Activated CD4-positive, alpha-beta T cell treated with anti-CD3 and anti-CD28 coated beads for 1 hour (primary cell): Measurements from ENCODE around the gene LIMS2.

Source experiments
- DNase-seq: peaks from one replicate; pipeline ENCODE4 v3.0.0-alpha.2; 2020

The LIMS2 gene

DNA sequence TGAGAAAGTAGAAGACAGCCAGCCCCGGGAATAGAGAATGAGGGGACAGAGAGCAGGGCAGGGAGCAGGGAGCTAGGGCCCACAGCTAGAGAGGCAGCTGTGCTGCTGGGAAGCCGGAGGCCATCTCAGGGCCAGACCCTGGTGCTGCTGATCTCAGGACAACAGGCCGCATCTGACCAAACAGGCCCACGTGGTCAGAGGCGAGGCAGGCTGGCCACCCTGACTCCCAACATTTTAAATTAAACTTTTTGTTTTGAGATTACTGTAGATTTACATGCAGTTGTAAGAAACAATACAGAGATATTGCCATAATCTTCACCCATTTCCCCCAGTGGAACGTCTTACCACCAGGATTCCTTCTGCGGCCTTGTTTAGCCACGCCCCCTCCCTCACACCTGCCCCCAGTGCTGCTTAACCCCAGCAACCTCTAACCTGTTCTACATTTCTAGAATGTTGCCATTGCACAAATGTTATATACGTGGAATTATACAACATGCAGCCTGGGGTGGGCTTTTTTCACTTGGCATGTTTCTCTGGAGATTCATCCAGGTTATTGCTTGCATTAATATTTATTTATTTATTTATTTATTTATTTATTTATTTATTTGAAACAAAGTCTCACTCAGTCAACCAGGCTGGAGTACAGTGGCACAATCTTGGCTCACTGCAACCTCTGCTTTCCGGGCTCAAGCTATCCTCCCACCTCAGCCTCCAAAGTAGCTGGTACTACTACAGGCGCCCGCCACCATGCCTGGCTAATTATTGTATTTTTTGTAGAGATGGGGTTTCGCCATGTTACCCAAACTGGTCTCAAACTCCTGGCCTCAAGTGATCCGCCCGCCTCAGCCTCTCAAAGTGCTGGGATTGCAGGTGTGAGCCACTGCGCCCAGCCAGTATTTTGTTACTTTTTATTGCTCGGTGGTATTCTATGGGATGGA is 78.0 kb downstream of the LIMS2 start:
- DNase-seq: no peak

DNA sequence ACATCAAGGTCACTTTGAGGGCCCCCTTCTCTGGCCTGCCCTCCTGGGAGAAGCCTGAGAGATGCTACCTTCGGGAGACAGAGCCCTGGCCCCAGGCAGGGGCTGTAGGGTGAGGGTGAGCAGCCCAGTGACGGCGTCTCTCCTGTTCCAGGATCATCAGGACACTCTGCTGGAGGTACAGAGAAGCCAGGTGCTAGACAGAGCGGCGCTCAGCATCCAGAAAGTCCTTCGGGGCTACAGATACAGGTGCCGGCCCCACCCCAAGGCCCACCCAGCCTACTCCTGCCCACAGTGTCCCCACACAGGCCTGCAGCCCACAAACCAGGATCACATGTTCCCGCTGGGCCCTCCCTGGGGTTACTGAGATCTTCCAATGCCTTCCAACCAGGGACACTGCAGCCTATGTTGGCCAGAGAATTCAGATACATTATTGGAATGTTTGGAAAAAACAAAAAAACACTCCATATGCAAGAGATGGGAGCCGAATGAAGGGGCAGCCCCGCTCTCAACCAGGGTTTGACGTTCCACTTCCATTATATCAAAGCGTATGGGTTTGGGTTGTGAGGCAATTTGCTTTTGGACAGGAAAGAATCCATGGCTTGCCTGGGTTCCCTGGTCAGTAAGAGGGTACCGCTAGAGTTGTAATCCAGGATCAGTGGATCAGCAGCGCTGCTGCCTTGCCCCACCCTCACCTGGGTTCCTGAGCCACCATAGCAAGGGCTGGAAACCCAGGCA is 78.9 kb downstream of the LIMS2 start:
- DNase-seq: no peak

DNA sequence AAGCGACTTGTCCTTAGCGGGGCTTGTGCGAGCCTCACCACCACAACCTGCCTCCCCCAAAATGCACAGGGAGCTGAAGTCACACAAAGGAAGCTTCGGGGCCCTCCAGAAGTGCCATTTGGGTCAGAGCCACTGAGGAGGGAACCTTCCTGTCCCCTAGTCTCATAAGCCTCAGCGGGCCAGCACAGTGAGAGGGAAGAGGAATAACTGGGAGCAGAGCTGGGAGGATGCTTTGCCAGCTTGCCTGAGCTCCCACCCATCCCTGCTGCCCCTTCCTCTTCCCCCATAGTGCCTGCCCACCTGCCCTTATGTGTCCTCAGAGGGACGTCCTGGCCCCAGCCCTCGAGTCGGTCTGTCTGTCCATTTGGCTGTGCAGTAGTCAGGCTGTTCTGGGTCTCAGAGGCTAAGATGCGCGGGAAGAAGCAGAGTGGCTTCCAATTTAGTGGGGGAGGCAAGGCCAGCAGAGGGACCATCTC is 81.2 kb downstream of the LIMS2 start:
- DNase-seq: no peak

DNA sequence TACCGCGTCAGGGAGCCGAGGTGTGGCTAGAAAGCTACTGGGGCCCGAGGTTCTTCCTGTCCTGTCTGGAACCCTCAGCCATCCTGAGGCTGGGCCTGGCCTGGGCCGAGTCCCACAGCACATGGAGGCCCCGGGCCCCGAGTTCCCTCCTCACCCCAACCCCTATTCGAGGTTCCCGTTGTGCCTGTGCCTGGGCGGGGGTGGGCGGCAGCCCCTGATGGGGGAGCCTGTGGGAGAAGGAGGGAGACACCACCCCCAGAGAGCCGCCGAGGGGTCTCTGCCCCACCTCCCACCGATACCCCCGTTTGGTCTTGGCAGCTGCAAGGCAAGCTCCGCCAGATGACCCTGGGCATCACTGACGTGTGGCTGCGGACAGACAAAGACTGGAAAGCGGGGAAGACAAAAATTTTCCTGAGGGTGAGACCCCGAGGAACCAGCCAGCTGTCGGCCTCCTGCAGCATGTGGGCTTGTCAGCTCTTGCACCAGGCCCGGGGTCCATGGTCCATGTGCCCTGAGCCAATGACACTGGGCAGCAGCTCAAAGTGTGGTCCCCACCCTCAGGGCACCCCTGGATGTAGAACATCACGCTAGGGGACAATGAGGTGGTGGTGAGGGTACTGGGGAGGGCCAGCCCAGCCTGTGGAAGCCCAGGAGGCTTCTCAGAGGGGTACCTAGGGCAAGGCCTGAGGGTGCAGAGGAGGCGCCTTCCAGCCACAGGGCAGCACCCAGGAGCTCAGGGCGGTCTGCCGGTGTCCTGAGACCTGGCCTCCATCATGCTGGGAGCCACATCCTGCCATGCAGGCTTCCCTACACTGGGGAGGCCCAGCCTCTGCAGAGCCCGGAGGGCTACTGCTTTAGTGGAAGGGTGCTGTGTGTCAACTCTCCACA is 81.9 kb downstream of the LIMS2 start:
- DNase-seq: no peak

- no peak for DNase-seq
These were observed 82.5 kb downstream of the LIMS2 start for GRCh38 chr2:127592761-127593227.

DNA sequence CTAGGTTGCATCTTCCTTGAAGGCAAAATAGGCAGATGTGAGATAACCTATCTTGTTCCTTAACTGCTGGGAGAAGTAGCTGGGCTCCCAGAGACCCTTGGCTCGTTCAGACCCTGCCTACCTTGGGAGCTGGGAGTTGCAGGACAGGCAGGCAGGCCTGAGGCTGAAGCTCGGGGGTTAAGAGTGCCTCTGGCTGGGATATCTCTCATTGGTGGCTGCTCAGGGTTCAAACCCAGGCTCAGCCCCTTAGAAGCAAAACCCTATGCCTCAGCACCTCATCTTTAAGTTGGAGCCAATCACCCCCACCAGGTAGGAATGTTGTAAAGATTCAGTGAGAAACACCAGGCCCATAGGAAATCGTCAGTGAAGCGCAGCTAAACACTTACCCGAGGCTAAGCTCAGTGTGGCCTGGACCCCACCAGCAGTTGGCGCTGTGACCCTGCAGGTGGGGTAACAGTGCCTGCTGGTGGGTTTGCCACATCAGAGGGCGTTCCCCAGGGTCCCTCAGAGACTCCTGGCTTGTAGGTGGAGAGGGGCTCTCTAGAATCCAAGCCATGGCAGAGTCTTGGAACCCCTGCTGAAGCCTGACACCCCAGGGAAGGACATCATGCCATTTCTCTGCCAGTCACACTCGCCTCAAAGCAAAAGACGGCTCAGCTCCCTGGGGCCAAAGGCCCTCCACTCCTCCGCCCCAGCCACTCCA is 84.0 kb downstream of the LIMS2 start:
- DNase-seq: peak; percentile 55

- no peak for DNase-seq
These were observed 84.7 kb downstream of the LIMS2 start for GRCh38 chr2:127590386-127591190.

GRCh38 chr2:127589841-127590240 is 85.5 kb downstream of the LIMS2 start:
- no peak for DNase-seq

DNA sequence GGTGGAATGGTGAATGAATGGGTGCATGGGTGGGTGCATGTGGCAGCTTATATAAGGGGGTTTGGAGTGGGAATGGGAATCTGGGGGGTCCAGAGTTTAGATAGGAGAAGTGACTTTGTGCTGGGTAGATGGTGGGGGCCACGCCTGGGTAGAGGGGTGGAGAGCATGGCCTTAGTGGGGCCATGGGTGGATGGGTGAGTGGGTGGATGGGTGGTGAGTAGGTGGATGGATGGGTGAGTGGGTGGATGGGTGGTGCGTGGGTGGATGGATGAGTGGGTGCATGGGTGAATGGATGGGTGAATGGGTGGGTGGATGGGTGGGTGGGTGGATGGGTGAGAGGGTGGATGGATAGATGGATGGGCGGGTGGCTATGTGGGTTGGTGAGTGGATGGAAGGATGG is 86.0 kb downstream of the LIMS2 start:
- no peak for DNase-seq
